ENCODE measurements around the gene CSNK2A1. TPM values are rescaled to one million over a fixed set of nuclear protein-coding genes. Genes with fewer than 3 reads are reported as not detected.

The CSNK2A1 gene
- total and polyA plus RNA-seq, 3 donors from 2014 or later, result 143 to 192 (median 172) TPM

DNA sequence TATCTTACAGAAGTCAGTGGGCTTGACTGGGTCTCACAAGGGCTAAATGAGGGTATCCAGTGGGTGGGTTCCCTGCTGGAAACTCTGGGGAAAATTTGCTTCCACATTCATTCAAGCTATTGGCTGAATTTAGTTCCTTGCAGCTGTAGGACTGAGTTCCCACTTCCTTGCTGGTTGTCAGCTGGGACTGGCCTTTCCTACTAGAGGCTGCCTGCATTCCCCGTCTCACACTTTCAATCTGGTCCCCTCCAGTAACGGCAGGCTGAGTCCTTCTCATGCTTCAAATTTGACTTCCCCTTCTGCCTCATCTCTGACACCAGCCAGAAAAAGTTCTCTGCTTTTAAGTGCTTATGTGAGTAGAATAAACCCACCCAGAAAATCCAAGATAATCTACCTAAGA lies 4.4 kb downstream of the CSNK2A1 start:
- Histone ChIP-seq H3K36me3 (ENCODE audit: low read depth, missing control alignments) (no peaks in the 10 kb centered on the region), H3K4me3 (no peak overlapping the region), H3K27ac (peak overlapping the region in 1 of 2 donors; percentile 43), H3K27me3 (no peaks in the 10 kb centered on the region), H3K9me3 (no peaks in the 10 kb centered on the region), H3K4me1 (peaks cover 40% of the 10 kb centered on the region)
- intact Hi-C loops (cut with DNase I; ENCODE audit: low total_unique reads), result no loop called here
- no peak for DNase-seq
- TF ChIP-seq POLR2A (IDR thresholded peaks at IDR 0.05), result no peak
- TF ChIP-seq, protein P1, sequence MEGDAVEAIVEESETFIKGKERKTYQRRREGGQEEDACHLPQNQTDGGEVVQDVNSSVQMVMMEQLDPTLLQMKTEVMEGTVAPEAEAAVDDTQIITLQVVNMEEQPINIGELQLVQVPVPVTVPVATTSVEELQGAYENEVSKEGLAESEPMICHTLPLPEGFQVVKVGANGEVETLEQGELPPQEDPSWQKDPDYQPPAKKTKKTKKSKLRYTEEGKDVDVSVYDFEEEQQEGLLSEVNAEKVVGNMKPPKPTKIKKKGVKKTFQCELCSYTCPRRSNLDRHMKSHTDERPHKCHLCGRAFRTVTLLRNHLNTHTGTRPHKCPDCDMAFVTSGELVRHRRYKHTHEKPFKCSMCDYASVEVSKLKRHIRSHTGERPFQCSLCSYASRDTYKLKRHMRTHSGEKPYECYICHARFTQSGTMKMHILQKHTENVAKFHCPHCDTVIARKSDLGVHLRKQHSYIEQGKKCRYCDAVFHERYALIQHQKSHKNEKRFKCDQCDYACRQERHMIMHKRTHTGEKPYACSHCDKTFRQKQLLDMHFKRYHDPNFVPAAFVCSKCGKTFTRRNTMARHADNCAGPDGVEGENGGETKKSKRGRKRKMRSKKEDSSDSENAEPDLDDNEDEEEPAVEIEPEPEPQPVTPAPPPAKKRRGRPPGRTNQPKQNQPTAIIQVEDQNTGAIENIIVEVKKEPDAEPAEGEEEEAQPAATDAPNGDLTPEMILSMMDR (IDR thresholded peaks at IDR 0.05), result no peak
- WGBS, 2 donors, result 69 to 73% methylated on average over 2 of the region's 2 CpGs

DNA sequence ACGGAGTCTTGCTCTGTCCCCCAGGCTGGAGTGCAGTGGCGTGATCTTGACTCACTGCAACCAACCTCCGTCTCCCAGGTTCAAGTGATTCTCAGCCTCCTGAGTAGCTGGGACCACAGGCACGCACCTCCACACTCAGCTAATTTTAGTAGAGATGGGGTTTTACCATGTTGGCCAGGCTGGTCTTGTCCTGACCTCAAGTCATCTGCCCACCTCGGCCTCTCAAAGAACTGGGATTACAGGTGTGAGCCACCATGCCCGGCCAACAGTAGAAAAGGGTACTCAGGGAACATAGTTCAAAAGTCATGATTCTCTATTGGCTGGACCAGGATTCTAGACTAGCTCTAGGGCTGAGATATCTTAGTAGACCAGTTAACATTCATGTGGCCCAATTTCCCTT lies 5.6 kb downstream of the CSNK2A1 start:
- no peak overlapping the region for H3K4me3 ChIP-seq
- intact Hi-C loops (cut with DNase I; ENCODE audit: low total_unique reads), result no loop called here
- H3K36me3 ChIP-seq (ENCODE audit: low read depth, missing control alignments), result no peaks in the 10 kb centered on the region
- DNase-seq, result no peak
- peaks cover 40% of the 10 kb centered on the region for H3K4me1 ChIP-seq
- no peak for TF ChIP-seq POLR2A (IDR thresholded peaks at IDR 0.05)
- TF ChIP-seq, protein P1 (IDR thresholded peaks at IDR 0.05), result no peak
- WGBS, 2 donors, result 92 to 96% methylated on average over 6 of the region's 6 CpGs
- H3K9me3 ChIP-seq, result no peaks in the 10 kb centered on the region
- H3K27ac ChIP-seq, result no peak overlapping the region
- no peaks in the 10 kb centered on the region for H3K27me3 ChIP-seq

DNA sequence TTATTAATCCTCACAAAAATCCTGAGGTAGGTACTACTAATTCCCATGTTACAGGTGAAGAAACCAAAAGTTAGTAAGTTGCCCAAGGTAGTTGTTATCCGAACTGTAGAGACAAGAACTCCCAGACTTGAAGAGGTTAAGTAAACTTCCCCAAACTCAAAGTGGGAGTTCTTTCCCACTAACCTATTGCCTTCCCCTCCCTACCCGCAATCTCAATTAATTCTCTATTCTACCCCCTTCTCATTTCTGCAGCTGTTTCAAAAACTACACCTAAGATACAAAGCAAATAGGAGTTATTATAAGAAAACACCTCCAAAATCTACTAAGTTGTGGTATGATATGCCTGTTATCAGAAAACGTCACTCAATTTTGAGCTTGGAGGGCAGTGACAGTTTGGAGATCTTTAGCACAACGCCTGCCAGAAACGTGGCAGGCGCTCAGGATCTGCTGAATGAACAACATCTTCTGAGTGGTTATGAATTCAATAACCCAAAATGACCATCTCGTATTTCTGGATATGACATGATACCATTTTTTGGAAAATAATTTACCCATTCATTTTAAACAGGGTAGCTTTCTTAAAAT lies 7.1 kb downstream of the CSNK2A1 start:
- H3K36me3 ChIP-seq (ENCODE audit: low read depth, missing control alignments), result no peaks in the 10 kb centered on the region
- H3K9me3 ChIP-seq, result no peaks in the 10 kb centered on the region
- no peak overlapping the region for H3K27ac ChIP-seq
- no peak for DNase-seq
- 54% methylated on average over 7 of the region's 7 CpGs for WGBS, 2 donors
- peaks cover 39% of the 10 kb centered on the region for H3K4me1 ChIP-seq
- H3K27me3 ChIP-seq, result no peaks in the 10 kb centered on the region
- intact Hi-C loops (cut with DNase I; ENCODE audit: low total_unique reads), result no loop called here
- H3K4me3 ChIP-seq, result no peak overlapping the region
- no peak for TF ChIP-seq POLR2A (IDR thresholded peaks at IDR 0.05)
- TF ChIP-seq, protein P1 (IDR thresholded peaks at IDR 0.05), result no peak

DNA sequence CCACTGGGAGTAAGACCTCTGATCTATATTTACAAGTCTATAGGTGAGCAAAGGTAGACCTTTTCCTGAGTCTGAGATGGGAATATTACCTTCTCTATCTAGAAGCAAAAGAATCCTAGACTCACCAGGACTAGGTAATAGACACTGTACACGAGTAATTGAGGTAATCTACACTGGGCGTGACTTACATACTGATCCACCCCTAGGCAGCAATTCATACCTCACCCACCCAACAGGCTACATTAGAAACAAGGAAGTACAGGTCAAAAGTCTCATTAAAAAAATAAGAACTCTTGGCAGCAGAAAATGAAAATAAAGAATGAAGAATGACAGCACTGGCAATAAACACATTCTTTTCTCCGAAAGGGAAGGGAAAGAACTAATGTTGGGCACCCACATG lies 7.6 kb downstream of the CSNK2A1 start:
- WGBS, 2 donors, result 58 to 63% methylated on average over 3 of the region's 3 CpGs
- intact Hi-C loops (cut with DNase I; ENCODE audit: low total_unique reads), result no loop called here
- H3K36me3 ChIP-seq (ENCODE audit: low read depth, missing control alignments), result no peaks in the 10 kb centered on the region
- no peak overlapping the region for H3K27ac ChIP-seq
- H3K4me1 ChIP-seq, result peaks cover 45% of the 10 kb centered on the region
- TF ChIP-seq, protein P1 (IDR thresholded peaks at IDR 0.05), result no peak
- TF ChIP-seq POLR2A (IDR thresholded peaks at IDR 0.05), result no peak
- H3K27me3 ChIP-seq, result no peaks in the 10 kb centered on the region
- H3K4me3 ChIP-seq, result no peak overlapping the region
- H3K9me3 ChIP-seq, result no peaks in the 10 kb centered on the region
- DNase-seq, result no peak

DNA sequence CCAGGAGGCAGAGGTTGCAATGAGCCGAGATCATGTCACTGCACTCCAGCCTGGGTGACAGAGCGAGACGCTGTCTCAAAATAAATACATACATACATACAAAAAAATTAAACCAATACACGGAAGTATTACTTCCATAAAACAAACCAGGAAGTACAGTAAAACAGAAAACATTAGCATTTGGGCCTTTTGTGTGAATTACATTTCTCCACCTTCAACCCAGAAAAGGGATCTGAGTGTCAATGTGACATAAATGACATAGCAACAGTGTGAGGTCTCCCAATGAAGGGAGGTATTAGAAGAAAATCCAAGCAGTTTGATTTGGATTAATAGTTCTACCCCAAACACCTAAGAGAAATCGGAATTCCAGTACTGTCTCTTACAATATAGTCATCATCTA lies 10.1 kb downstream of the CSNK2A1 start:
- 91 to 93% methylated on average over 5 of the region's 5 CpGs for WGBS, 2 donors
- Histone ChIP-seq H3K9me3 (no peaks in the 10 kb centered on the region), H3K27ac (no peak overlapping the region), H3K4me1 (peaks cover 32% of the 10 kb centered on the region), H3K27me3 (no peaks in the 10 kb centered on the region), H3K36me3 (ENCODE audit: low read depth, missing control alignments) (no peaks in the 10 kb centered on the region), H3K4me3 (no peak overlapping the region)
- TF ChIP-seq, protein P1 (IDR thresholded peaks at IDR 0.05), result no peak
- no peak for TF ChIP-seq POLR2A (IDR thresholded peaks at IDR 0.05)
- intact Hi-C loops (cut with DNase I; ENCODE audit: low total_unique reads), result no loop called here
- DNase-seq, result no peak

Data from testis (tissue), 3 donors.